ENCODE data around the gene ZFP90.

GRCh38 chr16:68490829-68491575, 48.1 kb upstream of the ZFP90 start:
- TF ChIP-seq CTCF (IDR thresholded peaks at IDR 0.05; ENCODE audit: insufficient read depth, low read length, poor library complexity, severe bottlenecking) (no peak), EZH2phosphoT487 (conservative IDR thresholded peaks at IDR 0.05; ENCODE audit: low read length) (no peak)
